ENCODE data around the gene CD177.
"Not testable (repeated sequence)": the region's sequence is repeated elsewhere in the genome, so short reads cannot be mapped to it uniquely, and the experiment has no call there.

Gene CD177

DNA sequence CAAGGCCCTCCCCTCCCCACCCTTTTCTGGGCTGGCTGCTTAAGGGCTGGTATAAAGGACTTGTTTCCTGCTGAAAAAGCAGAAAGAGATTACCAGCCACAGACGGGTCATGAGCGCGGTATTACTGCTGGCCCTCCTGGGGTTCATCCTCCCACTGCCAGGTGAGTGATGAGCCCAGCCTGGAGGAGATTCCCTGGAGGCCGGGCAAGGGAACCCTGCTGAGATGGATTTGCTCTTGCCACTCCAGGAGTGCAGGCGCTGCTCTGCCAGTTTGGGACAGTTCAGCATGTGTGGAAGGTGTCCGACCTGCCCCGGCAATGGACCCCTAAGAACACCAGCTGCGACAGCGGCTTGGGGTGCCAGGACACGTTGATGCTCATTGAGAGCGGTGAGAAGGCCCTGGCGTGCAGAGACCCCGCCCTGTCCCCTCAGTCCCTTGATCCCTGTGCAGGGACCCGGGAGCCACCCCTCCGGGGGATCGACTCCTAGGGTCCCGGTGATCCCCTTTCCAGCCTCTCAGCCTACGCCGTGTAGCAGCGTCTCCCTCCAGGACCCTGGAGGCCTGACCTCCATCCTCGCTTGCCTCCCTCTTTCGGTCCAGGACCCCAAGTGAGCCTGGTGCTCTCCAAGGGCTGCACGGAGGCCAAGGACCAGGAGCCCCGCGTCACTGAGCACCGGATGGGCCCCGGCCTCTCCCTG, at the start of gene CD177:
CD177 (plus strand) TSS at position 81 of the 699 bp plus-strand sequence; CDS start at position 110, 29 bp downstream.
- DNase-seq: no peak

GRCh38 chr19:43305642-43306041, 47.8 kb upstream of the CD177 start:
- no peak for DNase-seq

DNA sequence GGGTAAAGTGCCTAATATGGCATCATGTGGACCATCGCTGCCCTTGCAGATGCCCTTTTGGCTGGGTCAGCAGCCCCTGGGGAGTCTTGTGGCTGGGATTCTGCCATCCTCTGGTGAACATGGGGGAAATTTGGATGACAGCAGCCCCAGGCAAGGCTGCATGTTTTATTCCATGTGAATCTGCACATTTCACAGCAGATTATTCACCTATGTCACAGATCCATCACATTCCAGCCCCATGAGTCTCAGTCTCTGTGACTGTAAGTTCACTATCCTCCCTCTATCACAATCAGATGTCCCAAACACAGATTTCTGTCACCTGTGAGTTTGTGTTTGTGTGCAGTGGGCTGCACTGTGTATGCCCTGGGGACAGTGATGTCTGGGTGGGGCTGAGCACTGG, 47.4 kb upstream of the CD177 start:
- DNase-seq: no peak

DNA sequence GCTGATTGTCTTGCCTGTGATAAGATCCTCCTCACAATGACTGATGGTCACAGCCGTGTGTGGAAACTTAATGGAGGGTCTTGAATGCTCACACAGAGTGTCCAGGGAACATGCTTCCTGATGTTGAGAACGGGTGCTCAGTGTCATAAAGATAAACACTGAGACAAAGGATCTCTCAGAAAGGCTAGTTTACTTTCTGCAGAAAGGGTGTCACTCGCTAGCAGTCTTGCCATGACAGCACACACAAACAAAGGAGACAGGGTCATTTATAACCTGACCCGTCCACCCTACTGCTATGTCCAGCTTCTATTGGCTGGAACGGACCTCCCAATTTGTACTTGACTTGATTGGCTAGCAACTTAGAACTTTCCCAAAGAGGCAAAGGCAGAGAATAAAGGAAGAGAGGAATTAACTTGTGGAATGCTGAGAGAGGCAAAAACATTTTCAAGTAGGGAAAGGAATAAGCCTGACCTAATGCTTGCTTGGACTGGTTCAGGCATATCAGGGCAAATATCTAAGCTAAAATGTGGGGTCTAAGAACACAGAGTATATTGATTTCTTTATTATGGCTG, 45.2 kb upstream of the CD177 start:
- DNase-seq: no peak

- no peak for DNase-seq
Observed at GRCh38 chr19:43309466-43309865, 44.0 kb upstream of the CD177 start.

DNA sequence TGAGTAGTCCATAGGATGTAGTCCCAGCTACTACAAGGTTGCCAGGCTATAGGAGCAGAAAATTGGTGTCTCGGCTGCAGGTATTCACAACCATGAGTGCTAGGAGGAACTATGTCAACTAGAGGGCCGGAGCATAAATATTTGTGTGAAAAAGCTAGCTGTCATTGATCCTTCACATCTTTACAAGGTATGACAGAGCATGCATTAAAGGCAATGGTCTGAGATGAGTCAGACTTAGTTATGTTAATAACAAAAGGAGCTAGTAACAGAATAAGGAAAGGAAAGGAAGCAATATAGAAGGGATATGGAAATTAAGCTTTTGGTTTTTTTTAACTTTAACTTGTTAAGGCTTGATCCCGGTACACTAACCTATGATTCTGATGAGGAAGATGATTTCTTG, 43.3 kb upstream of the CD177 start:
- no peak for DNase-seq

- DNase-seq: no peak
Observed at GRCh38 chr19:43311256-43311655, 42.2 kb upstream of the CD177 start.

DNA sequence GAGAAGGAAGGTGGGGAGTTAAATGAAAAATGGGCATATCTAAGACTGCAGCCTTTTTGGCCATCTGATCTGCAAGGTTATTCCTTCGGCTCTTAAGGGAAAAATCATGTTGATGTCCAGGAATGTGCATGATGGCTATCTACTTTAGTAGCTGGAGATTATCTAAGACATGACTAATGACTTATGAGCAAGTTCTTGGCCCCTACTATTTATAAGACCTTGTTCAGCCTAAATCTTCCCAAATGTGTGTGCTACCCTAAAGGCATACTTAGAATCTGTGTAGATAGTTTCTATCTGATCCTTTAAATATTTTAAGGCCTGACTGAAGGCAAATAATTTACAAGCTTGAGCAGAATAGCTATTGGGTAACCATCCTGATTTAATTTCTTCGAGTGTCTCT, 41.8 kb upstream of the CD177 start:
- no peak for DNase-seq

GRCh38 chr19:43313711-43314495, 39.6 kb upstream of the CD177 start:
- no peak for DNase-seq

DNA sequence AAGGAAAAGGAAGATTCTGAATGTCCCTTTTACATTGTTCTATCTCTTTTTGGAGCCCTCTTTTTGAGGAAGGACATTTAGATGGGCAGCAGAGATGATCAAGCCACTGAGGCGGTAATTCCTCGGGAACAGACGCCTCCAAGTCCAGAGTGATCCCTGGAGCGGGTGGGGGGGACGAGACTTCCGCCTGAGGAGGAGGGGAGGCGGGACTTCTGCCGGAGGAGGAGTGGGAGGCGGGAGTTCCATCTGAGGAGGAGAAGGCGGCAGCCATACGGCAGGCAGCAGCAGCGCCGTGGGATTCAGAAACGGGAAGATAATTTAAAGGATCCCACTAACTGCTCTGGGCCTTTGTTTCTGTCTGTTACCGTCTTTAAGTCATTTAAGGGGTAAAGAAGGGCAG, 37.6 kb upstream of the CD177 start:
- DNase-seq: no peak

- DNase-seq: no peak
Observed at GRCh38 chr19:43316591-43317319, 36.7 kb upstream of the CD177 start.

DNA sequence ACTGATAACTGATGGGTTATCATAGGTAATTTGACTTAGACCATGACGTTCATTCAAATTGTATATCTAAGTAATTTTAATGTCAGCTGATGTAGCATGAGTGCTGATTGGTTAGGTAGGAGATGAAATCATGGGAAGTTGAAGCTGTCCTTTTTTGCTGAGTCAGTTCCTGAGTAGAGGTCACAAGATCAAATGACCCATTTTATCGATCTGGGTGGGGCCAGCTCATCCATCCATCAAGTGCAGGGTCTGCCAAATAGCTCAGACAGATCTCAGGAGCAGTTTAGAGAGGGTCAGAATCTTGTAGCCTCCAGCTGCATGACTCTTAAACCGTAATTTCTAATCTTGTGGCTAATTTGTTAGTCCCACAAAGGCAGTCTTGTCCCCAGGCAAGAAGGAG, 35.3 kb upstream of the CD177 start:
- no peak for DNase-seq

- DNase-seq: no peak
Observed at GRCh38 chr19:43318796-43319314, 34.6 kb upstream of the CD177 start.

GRCh38 chr19:43320546-43320945, 32.9 kb upstream of the CD177 start:
- no peak for DNase-seq

- DNase-seq: not testable (repeated sequence)
Observed at GRCh38 chr19:43326761-43327160, 26.7 kb upstream of the CD177 start.

DNA sequence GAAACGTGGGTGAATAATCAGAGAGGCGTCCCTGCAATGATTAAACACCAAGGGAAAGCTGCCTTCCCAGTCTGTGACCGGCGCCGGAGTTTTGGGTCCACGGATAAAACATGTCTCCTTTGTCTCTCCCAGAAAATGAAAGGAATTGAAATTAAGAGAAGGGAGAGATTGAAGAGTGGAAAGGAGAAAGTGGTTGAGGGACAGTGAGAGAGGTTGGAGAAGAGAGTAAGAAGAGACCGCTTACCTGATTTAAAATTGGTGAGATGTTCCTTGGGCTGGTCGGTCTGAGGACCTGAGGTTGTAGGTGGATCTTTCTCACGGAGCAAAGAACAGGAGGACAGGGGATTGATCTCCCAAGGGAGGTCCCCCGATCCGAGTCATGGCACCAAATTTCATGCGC, 24.9 kb upstream of the CD177 start:
- not testable (repeated sequence) for DNase-seq

- not testable (repeated sequence) for DNase-seq
Observed at GRCh38 chr19:43329049-43329448, 24.4 kb upstream of the CD177 start.

DNA sequence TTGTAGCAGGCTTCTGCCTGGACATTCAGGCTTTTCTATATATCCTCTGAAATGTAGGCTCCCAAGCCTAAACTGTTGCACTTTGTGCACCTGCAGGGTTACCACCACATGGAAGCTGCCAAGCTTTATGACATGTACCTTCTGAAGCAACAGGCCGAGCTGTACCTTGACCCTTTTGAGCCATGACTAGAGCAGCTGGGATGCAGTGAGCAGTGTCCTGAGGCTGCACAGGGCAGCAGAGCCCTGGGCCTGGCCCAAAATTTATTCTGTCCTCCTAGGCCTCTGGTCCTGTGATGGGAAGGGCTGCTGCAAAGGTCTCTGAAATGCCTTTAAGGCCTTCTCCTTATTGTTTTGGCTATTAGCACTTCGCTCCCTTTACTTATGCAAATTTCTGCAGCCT, 23.5 kb upstream of the CD177 start:
- no peak for DNase-seq

DNA sequence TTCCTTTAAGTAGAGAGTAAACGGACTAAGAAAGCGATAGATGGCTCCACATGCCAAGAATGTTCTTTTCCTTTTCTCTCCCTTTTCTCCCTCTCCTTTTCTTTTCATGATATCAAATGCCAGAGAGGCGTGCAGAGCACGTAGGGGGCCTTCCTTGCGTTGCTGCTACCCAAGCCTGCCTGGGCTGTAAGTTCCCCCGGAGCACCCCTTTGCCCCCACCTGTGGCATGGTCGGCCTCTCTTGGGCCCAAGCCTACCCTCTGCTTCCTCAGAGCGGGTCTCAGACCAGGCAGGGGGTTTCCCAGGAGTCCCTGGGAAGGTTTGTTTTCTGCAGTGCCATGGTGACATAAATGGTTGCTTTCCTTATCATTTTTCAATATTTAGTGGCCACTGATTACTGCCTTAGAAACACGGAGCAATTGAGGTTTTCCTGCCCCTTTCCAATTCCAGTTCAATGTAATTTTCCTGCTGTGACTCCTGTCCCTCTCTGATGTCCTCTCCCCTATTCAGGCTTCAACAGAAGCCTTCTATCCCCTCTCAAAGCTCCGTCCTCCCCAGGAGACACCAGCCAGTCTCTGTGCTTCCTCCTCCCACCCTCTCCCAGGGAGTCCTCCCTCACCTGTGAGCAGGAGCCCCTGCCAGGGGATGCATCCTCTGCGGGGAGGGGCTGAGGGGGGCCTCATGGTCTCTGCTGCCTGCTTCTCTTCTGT, 22.6 kb upstream of the CD177 start:
- DNase-seq: no peak

- DNase-seq: no peak
Observed at GRCh38 chr19:43331435-43332010, 22.0 kb upstream of the CD177 start.

- no peak for DNase-seq
Observed at GRCh38 chr19:43332058-43332922, 21.2 kb upstream of the CD177 start.

Data from stimulated activated CD4-positive, alpha-beta T cell treated with anti-CD3 and anti-CD28 coated beads, Interleukin-4, amount 100 ng/mL, for 1 hour (primary cell).